Activated T-cell treated with anti-CD3 and anti-CD28 coated beads, Interleukin-2, amount 50 U/mL, for 72 hours (primary cell): Measurements from ENCODE around the gene LRATD1. TPM values are rescaled to one million over a fixed set of nuclear protein-coding genes. Genes with fewer than 3 reads are reported as not detected.

Source experiments
- ATAC-seq, 2 donors: fragments of 150-1000 bp; cut with Tn5 transposase; replicated peaks in 1 of 2; 2 replicates each; pipeline ENCODE4 v1.10.0; 2021; ENCODE audit warnings: moderate library complexity in 2 of 2, mild to moderate bottlenecking in 1 of 2
- DNase-seq, 2 donors: peaks; one replicate each; pipeline ENCODE4 v3.0.0; 2021 to 2022; ENCODE audit warnings: mixed read lengths in 1 of 2
- H3K27ac Mint-ChIP-seq: one replicate; pipeline ENCODE4 v1.8.0; 2022; ENCODE audit warnings: mild to moderate bottlenecking, moderate library complexity, mixed read lengths
- H3K27me3 Mint-ChIP-seq: one replicate; pipeline ENCODE4 v1.8.0; 2022; ENCODE audit warnings: low read depth, mixed read lengths
- H3K36me3 Mint-ChIP-seq, 2 donors: one replicate each; pipeline ENCODE4 v1.8.0; 2022; ENCODE audit warnings: mixed read lengths in 2 of 2, mild to moderate bottlenecking in 1 of 2; ENCODE audit not compliant: insufficient read depth in 2 of 2
- H3K4me1 Mint-ChIP-seq: one replicate; pipeline ENCODE4 v1.8.0; 2022; ENCODE audit warnings: low read depth, mixed read lengths
- H3K4me3 Mint-ChIP-seq, 2 donors: one replicate each; pipeline ENCODE4 v1.8.0; 2022; ENCODE audit warnings: mild to moderate bottlenecking in 2 of 2, mixed read lengths in 2 of 2, moderate library complexity in 2 of 2
- H3K9me3 Mint-ChIP-seq, 2 donors: one replicate each; pipeline ENCODE4 v1.8.0; 2022; ENCODE audit warnings: mixed read lengths in 2 of 2
- total RNA-seq, 2 donors: library from RNA; stranded (reverse); gene quantifications; one replicate each; pipeline ENCODE4 v1.2.3, GENCODE V29; 2022

Gene LRATD1
- total RNA-seq, 2 donors from 2014 or later: not detected

DNA sequence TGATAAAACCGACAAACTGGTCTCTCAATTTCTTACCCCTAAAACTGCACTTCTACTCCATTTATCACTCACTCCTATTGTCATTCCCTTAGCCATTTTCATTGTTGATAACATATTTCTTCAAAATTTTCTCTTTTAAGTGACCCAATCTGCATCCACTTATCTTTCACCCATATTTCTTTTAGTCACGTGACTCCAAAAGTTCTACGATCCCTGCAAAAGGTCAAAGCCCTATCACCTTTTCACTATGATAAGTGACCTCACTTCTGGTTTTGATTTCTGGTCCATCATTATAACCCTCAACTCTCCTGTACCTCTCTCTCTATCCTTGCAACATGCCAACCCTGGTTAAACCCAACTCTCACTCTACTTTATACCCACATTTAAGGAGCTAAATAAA, 49.1 kb downstream of the LRATD1 start:
- H3K4me1 Mint-ChIP-seq: no peaks in the 10 kb centered on the region
- no peak for ATAC-seq
- no peak overlapping the region for H3K27ac Mint-ChIP-seq
- no peak overlapping the region for H3K4me3 Mint-ChIP-seq
- H3K36me3 Mint-ChIP-seq: no peaks in the 10 kb centered on the region
- DNase-seq: no peak
- peaks cover 2 to 3% of the 10 kb centered on the region in 2 donors for H3K9me3 Mint-ChIP-seq
- no peaks in the 10 kb centered on the region for H3K27me3 Mint-ChIP-seq
